Neural progenitor cell (in vitro differentiated cells): ENCODE measurements around the gene SEC61A1.

Experiments used
- EZH2 ChIP-seq: fragments of 200-600 bp; sonication (generic); IDR thresholded peaks from 2 replicates; pipeline ENCODE4 v1.6.1; 2017; ENCODE audit warnings: antibody characterized with exemption, mild to moderate bottlenecking, moderate library complexity
- EZH2phosphoT487 ChIP-seq: fragments of 200-600 bp; sonication (generic); IDR thresholded peaks from 2 replicates; pipeline ENCODE4 v1.6.1; 2017; ENCODE audit warnings: antibody characterized with exemption
- TF ChIP-seq, protein P1 (sequence below): fragments of 200-600 bp; sonication (generic); IDR thresholded peaks from 2 replicates; pipeline ENCODE4 v1.5.1; 2017; ENCODE audit warnings: antibody characterized with exemption, mild to moderate bottlenecking

DNA sequence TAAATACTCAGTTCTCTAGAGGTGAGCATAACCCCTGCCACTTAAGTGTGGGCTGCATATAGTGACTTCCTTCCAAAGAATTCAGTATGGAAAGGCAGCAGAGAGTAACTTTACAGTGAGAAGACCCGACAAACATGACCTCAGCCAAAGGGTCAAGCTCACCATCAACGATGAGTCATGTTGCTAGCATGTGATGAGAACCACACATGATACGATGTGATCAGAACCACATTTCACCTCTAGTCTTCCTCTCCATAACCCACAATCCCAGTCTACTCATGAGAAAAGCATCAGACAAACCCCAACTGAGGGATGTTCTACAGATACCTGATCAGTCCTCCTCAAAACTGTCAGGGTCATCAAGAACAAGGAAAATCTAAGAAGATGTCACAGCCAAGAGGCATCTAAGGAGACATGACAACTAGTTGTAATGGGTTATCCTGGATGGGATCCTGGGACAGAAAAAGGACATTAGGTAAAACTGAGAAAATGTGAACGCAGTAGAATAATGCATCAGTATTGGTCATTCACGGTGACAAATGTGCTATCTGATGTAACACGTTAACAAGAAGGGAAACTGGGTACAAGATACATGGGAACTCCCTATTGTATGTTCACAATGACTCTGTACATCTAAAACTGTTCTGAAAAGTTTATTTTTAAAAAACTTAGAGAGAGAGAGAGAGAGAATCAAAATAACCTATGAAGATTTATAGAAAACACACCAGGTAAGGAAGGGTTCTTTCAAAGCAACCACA is 28.3 kb downstream of the SEC61A1 start:
- TF ChIP-seq, protein P1, sequence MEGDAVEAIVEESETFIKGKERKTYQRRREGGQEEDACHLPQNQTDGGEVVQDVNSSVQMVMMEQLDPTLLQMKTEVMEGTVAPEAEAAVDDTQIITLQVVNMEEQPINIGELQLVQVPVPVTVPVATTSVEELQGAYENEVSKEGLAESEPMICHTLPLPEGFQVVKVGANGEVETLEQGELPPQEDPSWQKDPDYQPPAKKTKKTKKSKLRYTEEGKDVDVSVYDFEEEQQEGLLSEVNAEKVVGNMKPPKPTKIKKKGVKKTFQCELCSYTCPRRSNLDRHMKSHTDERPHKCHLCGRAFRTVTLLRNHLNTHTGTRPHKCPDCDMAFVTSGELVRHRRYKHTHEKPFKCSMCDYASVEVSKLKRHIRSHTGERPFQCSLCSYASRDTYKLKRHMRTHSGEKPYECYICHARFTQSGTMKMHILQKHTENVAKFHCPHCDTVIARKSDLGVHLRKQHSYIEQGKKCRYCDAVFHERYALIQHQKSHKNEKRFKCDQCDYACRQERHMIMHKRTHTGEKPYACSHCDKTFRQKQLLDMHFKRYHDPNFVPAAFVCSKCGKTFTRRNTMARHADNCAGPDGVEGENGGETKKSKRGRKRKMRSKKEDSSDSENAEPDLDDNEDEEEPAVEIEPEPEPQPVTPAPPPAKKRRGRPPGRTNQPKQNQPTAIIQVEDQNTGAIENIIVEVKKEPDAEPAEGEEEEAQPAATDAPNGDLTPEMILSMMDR, result no peak
- TF ChIP-seq EZH2 (no peak), EZH2phosphoT487 (no peak)
